Tibial nerve (tissue), 3 donors: ENCODE measurements around the gene KLHL7.

Experiments
- POLR2A ChIP-seq, 2 donors: fragments of 450-650 bp; IDR thresholded peaks; one replicate each; pipeline ENCODE4 v1.6.1; 2017; ENCODE audit warnings: antibody characterized with exemption in 2 of 2, mild to moderate bottlenecking in 2 of 2, moderate library complexity in 2 of 2
- TF ChIP-seq, protein P1 (sequence below), 5 experiments: fragments of 200-600 bp in 3 of 5; fragments of 450-650 bp in 2 of 5; sonication (generic) in 3 of 5; IDR thresholded peaks; one replicate each; pipeline ENCODE4 v1.5.1; 2016 to 2019; ENCODE audit warnings: antibody characterized with exemption in 5 of 5, mild to moderate bottlenecking in 3 of 5, moderate library complexity in 2 of 5

DNA sequence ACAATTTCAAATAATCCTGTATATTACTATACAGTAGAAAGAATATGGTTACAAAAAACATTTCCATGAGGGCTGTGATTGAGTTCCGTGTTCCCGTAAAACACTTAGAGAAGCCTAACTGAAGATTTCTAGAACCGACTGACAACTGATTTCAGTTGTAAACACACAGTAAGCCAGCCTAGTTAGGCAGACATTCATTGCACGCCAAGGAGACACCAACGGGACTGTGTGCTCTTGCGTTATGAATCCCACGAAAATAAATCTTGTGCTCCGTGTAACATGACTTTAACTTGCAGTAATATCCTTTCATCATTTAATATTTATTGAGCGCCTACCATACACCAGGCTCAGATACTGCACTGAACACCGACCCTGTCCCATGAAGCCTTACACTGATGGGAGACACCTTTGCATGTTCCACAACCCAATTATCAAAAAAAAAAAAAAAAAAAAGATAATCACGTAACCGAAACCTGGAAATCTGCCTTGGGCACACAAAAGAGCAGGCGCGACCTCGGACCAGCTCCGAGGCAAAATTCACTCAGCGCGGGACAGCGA is 420 bp upstream of the KLHL7 start:
- TF ChIP-seq, protein P1, sequence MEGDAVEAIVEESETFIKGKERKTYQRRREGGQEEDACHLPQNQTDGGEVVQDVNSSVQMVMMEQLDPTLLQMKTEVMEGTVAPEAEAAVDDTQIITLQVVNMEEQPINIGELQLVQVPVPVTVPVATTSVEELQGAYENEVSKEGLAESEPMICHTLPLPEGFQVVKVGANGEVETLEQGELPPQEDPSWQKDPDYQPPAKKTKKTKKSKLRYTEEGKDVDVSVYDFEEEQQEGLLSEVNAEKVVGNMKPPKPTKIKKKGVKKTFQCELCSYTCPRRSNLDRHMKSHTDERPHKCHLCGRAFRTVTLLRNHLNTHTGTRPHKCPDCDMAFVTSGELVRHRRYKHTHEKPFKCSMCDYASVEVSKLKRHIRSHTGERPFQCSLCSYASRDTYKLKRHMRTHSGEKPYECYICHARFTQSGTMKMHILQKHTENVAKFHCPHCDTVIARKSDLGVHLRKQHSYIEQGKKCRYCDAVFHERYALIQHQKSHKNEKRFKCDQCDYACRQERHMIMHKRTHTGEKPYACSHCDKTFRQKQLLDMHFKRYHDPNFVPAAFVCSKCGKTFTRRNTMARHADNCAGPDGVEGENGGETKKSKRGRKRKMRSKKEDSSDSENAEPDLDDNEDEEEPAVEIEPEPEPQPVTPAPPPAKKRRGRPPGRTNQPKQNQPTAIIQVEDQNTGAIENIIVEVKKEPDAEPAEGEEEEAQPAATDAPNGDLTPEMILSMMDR (IDR thresholded peaks at IDR 0.05): no peak
- TF ChIP-seq POLR2A (IDR thresholded peaks at IDR 0.05): no peak
